Superior temporal gyrus (tissue), 1 donor: Measurements from ENCODE around the gene PALM.
"Not testable (repeated sequence)": the region's sequence is repeated elsewhere in the genome, so short reads cannot be mapped to it uniquely, and the experiment has no call there.

Experiments
- DNase-seq: peaks from one replicate; pipeline ENCODE4 v3.0.0-alpha.2; 2016; ENCODE audit errors: extremely low spot score

The PALM gene, protein sequence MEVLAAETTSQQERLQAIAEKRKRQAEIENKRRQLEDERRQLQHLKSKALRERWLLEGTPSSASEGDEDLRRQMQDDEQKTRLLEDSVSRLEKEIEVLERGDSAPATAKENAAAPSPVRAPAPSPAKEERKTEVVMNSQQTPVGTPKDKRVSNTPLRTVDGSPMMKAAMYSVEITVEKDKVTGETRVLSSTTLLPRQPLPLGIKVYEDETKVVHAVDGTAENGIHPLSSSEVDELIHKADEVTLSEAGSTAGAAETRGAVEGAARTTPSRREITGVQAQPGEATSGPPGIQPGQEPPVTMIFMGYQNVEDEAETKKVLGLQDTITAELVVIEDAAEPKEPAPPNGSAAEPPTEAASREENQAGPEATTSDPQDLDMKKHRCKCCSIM

DNA sequence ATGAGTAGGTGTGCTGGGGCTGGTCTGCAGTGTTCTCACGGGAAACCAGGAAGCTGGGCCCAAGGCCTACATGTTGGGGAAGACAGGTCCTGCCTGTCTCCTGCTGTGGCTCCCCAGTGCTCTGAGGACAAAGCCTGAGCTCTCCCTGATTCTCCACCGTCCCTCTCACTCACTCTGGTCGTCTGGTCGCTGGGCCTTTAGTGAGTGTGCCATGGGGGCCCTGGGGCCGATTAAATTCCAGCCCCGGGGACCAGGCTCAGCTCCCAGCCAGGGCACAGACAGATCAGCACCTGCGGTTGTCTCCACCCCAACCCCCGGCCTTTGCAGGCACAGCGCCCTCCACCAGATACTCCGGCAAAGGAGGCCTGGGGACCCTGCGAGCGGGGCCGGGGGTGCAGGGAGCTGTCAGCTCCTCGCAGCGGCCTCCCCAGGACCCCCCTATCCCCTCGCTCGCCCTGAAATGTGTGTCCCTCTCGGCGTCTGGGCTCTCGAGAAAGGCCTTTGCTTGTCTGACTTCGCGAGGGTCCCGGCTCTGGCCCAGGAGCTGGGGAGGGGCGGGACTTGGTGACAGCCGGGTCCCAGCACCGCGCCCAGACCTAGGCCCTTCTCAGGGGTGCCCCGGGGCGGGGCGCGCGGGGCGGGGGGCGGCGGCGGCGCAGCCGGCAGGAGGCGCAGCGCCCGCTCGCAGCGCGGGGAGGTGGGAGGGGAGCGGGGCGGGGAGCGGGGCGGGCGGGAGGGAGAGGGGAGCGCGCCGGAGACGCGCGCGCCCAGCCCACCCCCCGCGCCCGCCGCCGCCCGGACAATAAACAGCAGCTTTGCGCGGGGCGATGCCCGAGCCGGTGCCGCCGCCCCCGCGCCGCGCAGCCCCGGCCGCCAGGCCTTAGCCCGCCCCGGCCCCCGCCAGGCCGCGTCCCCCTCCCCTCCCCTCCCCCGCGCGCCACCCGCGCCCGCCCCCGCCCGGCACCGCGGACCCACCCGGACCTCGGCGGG, at the start of gene PALM:
TSS of gene PALM (plus strand) at position 782 of the 990 bp plus-strand sequence. CDS start 212 bp downstream, outside the sequence.
- no peak for DNase-seq

DNA sequence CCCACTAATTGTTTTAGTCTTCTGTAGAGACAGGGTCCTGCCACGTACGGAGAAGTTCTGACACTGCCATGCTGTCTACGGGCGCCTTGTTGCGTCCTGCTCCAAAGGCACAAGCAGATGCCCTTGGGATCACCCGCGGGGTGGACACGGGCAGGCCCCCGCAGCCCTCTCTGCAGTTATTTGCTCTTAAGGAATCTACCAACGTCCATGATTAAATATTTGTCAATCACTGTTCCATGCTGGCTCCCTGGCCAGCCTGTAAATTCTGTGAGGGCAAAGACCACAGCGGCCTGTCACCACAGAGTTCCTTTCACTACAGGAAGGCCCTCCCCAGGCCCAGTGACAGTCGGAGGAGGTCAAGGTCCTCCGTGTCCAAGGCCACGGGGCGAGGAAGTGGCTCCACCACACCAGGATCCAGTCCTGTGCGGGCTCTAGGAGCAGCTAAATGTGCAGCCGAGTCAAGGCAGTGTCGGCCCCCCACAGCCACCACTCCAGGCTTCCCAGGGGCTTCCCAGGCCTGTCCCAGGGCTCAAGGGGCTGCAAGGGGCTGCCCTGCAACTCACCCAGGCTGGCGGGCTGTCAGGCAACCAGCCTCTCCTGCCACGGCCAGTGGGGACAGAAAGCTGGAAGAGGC, 47.8 kb upstream of the PALM start:
- DNase-seq, result no peak

DNA sequence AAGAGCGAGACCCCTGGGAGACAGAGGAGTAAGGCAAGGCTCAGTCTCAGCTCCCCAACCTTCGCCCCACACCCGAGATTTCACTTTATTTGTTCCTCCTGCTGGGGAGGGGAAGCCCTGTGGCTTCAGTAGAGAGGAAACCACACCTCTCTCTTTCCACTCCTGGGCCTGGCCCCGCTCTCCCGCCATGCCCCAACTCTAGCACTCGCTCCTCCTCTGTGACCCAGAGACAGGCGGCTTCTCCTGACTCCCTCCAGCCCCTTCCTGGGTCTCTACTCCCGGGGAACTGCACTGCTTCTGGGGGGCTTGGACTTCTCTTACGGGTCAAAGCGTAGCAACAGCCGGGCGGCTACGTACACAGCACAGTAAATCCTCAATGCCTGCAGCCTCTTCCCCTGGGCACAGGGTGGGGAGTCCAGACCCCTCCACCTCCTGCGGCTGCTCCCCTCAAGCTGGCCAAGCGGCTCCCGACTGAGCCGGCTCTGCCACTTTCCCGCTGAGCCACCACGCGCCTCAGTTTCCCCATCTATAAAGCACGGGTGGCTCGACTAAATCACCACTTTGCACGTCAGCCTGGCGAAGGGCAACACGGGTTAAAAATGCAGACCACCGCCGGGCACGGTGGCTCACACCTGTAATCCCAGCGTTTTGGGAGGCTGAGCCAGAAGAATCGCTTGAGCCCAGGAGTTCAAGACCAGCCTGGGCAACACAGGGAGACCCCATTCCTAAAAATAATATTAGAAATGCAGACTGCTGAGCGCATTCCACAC, 47.1 kb upstream of the PALM start:
- no peak for DNase-seq

- DNase-seq, result no peak
Observed at GRCh38 chr19:662207-662961, 46.4 kb upstream of the PALM start.

DNA sequence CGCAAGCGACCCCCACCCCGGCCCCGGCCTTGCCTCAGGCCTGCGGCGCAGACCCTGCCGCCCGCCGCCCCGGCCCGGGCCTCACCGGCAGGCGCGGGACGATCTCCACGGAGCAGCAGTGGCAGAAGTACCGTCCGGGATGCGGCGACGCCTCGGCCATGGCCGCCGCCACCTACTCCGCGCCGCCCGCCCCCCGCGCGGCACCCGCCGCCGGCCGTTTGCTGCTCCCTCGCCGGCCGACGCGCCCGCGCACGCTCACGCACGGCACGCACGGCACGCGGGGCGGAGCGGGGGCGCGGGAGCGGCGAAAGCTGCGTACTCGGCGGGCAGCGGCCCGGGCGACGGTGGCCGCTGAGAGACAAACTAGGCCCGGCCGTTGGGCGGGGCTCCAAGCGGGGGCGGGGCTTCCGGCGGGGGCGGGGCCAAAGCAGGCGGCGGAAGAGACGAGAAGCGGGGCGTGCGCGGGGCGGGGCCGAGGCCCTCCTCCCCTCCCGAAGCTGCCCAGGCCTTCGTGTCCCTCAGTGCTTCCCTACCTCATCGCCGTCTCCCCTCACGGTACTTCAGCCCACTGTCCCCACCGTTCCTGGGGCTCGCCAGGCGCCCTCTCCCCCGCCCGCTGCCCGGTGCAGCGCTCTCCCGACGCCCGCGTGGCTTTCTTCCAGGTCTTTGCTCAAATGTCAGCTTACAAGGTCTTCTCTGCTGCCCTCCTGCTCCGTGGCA, 45.6 kb upstream of the PALM start, which contains the start of gene RNF126:
TSS of gene RNF126 (minus strand) at position 253 of the 720 bp plus-strand sequence. CDS start at position 160, 93 bp downstream.
- DNase-seq, result peak; percentile 81

DNA sequence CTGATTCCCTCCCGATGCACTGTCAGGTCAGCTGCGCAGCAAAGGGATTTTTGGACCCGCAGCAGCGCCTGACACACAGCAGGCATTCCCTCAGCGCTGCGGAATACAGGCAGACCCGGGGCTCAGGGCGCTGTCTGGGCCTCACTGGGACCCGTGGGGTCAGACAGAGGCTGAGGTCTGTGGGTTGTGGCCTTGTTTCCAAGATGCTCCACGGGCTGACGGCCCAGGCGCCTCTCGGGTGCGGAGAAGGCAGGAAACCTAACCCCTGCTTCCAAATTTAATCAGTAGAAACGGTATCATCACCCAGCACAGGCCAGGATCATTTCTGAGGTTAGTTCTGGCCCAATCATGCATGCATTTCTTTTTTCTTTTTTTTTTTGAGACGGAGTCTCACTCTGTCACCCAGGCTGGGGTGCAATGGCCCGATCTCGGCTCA, 45.0 kb upstream of the PALM start:
- DNase-seq, result no peak

- peak; percentile 89 for DNase-seq
Observed at GRCh38 chr19:664913-665443, 43.8 kb upstream of the PALM start.

GRCh38 chr19:666985-667573, 41.7 kb upstream of the PALM start:
- DNase-seq, result not testable (repeated sequence)

DNA sequence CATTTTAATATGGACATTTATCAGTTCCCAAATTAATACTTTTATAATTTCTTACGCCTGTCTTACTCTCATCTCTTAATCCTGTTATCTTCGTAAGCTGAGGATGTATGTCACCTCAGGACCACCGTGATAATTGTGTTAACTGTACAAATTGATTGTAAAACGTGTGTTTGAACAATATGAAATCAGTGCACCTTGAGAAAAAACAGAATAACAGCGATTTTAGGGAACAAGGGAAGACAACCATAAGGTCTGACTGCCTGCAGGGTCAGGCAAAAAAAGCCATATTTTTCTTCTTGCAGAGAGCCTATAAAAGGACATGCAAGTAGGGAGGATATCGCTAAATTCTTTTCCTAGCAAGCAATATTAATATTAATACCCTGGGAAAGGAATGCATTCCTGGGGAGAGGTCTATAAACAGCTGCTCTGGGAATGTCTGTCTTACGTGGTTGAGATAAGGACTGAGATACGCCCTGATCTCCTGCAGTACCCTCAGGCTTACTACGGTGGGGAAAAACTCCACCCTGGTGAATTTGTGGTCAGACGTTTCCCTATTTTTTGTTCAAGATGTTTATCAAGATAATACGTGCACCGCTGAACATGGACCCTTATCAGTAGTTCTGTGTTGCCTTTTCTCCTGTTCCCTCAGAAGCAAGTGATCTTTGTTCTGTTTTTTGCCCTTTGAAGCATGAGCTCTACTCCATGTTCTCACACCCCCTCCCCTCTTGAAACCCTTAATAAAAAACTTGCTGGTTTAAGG, 39.9 kb upstream of the PALM start:
- DNase-seq, result not testable (repeated sequence)

GRCh38 chr19:670609-671075, 38.1 kb upstream of the PALM start:
- DNase-seq, result no peak

GRCh38 chr19:674282-675151, 34.2 kb upstream of the PALM start:
- no peak for DNase-seq

DNA sequence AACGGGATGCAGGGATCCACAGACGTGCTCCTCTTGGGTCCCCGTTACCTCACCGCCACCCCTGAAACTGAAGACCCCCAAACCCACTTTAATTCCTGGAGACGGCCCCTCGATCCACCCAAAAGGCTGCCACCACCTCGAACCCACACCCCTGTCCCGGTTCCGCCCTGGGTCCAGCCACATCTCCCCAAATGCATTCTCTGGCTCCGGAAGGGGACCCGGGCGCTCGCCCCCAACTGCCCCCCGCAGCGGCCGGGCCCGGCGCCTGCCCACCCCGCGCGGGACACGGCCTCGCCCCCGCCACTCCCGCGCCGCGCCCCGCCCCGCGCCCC, 32.8 kb upstream of the PALM start:
- no peak for DNase-seq

DNA sequence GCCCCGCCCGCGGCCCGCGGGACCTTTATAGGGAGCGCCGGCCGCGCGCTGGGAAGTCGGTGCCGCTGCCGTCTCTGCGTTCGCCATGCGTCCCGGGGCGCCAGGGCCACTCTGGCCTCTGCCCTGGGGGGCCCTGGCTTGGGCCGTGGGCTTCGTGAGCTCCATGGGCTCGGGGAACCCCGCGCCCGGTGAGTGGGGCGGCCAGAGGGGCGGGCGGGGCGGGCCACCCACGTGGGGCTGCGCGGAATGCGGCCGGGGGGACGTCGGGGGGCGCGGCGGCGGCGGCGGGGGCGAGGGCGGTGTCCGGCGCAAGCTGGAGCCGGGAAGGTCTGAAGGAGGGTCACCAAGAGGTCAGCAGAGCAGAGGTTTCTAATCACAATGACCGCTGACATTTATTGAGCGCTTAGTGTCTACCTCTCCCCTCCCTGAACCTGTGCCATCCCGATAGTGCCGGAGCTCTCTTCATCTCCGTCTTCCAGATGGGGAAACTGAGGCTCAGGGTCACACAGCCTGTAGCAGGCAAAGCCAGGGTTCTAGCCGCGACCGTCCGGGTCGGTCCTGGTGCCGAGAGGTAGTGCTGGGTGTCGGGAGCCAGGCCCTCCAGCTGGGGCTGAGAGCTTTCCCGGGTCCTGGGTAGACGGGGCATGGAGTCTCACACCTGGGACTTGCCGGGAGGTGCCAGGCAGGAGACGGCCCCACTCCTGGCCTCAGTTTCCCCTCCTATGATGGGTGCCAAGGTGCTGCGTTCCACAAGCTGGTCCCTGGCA, 32.2 kb upstream of the PALM start, which contains the start of gene FSTL3:
TSS of gene FSTL3 (plus strand) at position 54 of the 767 bp plus-strand sequence. CDS start at position 86, 32 bp downstream.
- no peak for DNase-seq

DNA sequence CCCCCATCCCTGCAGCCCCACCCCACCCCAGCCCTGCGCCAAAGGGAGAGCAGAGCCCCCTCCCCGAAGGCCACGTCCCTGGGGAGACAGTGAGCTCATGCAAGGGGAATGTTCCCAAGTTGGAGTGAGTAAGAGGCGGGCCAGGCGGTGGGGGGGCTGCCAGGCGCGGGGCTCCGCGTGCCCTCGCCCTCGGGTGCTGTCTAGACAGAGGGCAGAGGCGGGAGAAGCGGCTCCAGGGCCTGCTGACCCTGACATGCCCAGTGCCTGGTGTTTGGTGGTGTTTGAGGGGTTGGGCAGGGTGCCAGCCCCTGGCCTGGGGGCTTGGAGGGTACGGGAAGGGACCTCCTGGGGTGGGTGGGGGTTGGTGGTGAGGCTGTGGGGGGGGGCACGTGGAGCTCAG, 31.5 kb upstream of the PALM start:
- DNase-seq, result no peak

DNA sequence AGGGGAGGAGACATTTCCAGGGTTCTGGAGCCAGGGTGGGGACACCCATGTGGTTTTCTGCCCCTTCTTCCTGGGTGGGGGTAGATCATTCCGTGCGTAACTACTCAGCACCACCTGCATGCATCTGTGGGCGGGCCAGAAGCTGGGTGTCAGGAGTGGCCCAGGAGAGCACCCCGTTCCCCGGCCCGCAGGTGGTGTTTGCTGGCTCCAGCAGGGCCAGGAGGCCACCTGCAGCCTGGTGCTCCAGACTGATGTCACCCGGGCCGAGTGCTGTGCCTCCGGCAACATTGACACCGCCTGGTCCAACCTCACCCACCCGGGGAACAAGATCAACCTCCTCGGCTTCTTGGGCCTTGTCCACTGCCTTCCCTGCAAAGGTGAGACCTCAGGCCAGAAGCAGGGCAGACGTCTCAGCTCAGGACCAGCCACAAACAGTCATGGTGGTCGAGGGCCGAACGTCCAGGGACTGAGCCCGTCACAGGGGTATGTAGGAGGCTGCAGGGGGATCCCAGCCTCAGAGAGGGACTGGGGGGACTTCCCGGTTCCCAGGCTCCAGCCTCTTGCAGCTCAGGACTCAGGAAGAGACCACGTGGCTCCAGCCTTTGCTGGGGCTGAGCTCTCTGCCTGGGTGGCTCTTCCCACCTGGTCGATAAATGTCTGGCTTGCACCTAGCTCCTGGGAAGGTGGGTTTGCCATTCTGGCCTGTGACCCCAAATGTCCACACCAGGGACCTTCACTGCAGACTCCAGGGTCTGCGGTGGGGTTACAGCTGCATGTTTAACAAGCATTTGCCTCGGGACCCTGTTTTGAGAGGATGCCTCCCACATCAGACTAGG, 30.9 kb upstream of the PALM start:
- no peak for DNase-seq
